GF-D8 (cell line): Measurements from ENCODE around the gene ANAPC2.

Source experiments
- DNase-seq: peaks from one replicate; lab custom pipeline; 2025; lab: John Stamatoyannopoulos, UW

ANAPC2 gene

GRCh38 chr9:137227054-137227852 lies 38.9 kb upstream of the ANAPC2 start, which contains the start of gene RNF224:
Gene RNF224, plus strand, starts transcription at chr9:137227502. Its CDS starts 834 bp downstream, at chr9:137228336.
- DNase-seq: no peak

- DNase-seq: no peak
Measured at GRCh38 chr9:137226338-137227053, 38.1 kb upstream of the ANAPC2 start.

- DNase-seq: no peak
Measured at GRCh38 chr9:137225699-137226331, 37.5 kb upstream of the ANAPC2 start.

GRCh38 chr9:137224830-137225694 lies 36.7 kb upstream of the ANAPC2 start, which contains the start of gene CYSRT1:
Gene CYSRT1, plus strand, starts transcription at chr9:137225174. Its CDS starts 448 bp downstream, at chr9:137225622.
- DNase-seq: peak; percentile 67

DNA sequence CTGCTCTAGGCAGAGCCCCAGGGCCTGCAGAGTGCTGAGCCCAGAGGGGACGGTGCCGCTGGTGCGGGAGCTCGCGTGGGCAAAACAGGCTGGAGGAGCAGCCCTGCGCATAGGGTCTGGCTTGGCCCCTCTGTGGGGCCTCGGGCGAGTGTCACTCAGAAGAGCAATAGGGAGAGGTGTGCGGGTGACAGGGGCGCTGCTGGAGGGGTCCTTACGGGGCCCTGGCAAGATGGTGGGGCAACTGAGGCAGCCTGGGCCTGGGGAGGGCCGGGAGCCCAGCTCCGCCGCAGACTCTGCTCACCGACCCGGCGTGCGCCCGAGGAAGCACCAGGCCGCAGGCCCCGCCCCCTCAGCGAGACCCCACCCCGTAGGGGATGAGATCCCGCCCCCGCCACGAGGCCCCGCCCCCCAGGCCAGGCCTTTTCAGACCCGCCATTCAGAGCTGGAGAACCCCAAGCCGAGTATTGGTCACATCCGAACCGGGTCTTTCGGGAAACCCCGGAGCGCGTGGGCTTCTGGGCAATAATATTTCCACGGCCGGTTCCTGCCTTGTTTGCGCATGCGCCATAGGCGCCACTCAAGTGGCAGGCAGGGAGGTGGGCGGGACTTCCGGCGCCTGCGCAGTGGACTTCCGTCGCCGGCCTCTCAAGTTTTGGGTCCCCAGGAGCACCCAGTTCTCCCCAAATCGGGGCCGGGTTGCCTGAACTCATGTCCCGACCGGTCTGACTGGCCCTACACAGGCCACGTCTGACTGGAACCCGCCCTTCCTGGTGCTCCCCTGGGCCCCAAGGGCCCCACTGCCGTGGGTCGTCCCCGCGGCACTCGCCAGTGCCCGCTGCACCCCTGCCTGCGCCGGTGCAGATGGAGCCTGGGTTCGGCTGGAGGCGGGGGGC lies 35.0 kb upstream of the ANAPC2 start:
- peak; percentile 96 for DNase-seq

DNA sequence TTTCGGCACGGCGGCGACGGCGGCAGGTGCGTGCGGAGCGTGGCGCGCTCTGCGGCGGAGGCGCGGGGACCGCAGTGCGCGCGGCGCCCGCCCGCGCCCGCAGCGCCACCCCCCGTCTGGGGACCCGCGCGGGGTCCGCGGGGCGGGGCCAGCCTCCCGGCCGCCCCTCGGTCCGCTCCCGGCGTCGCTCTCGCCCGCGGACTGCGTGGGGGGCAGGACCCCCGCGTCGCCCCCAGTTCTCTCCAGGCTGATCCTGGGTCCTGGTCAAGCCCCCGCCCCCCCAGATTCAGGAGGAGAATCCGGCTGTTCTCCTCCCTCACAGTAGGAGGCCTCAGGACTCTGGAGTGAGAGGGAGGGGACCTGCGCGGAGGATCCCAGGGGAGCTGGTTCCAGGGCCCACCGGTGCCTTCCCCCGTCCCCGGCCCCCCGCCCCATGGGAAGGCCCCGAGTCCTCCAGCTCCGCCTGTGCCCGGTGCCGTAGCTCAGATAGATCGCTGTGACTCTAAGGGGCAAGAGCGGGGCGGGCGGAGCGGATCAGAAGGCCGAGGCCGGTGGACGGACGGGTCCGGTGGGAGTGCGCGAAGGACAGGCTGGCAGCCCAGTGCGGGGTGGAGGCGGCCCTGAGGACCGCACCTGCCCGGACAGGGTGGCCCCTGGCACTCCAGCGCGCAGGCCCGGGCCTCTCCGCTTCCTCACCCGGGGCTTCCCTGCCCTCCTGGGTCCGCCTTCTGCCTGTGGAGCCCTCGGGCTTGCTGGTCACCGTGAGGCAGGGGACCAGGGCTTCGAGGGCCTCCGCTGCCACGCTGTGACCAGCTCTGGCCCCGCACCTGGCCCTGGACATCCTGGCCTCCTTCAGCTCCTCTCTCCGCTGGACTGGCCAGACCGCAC lies 34.1 kb upstream of the ANAPC2 start, which contains the start of gene RNF208:
RNF208 (minus strand) TSS at position 51 of the 888 bp plus-strand sequence. CDS start 1,028 bp downstream, outside the sequence.
- DNase-seq: no peak

DNA sequence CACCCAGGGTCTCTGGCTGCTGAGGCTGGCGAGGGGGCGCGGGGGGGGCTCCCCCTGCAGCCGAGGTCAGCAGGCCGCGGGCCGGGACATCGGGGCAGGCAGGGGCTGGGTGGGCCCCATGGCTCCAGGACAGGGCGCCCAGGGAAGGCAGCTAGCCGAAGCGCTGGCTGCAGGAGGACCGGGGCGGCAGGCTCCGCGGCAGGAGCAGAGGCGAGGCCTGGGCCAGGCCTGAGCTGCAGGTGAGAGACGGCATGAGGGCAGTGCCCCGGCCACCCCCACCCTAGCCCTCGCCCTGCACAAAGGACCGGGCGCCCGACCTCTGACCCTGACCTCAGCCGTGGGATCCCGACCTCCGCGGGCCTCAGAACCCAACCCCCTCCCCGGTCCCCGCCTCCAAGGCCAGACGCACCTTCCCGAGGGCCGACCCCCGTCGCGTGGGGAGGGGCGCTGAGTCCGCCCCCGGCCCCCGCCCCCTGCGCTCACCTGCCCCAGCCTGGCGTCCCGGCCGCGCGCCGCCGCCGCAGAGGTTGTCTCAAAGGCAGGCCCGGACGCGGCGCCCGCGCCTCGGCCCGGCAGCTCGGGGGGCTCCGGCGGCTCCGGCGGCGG lies 33.2 kb upstream of the ANAPC2 start:
- no peak for DNase-seq

DNA sequence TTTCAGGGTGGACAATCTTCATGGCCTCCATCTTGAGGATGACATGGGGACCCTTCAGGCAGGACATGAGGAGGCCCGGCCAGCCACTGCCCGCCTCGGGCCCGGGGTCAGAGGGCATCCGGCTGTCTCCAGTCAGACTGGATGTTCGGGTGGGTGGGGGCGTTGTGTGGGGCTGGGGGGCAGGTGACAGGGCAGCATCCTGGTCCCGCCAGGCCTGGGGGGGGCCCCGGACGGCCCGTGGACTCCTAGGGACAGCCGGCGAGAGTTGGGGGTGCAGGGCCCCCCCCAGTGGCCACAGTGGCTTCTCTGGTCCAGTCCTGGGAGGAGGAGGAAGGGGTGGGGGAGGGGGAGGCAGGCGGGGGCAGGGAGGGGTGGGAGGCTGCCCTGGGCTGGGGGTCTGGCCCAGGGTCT lies 32.7 kb upstream of the ANAPC2 start:
- DNase-seq: no peak

DNA sequence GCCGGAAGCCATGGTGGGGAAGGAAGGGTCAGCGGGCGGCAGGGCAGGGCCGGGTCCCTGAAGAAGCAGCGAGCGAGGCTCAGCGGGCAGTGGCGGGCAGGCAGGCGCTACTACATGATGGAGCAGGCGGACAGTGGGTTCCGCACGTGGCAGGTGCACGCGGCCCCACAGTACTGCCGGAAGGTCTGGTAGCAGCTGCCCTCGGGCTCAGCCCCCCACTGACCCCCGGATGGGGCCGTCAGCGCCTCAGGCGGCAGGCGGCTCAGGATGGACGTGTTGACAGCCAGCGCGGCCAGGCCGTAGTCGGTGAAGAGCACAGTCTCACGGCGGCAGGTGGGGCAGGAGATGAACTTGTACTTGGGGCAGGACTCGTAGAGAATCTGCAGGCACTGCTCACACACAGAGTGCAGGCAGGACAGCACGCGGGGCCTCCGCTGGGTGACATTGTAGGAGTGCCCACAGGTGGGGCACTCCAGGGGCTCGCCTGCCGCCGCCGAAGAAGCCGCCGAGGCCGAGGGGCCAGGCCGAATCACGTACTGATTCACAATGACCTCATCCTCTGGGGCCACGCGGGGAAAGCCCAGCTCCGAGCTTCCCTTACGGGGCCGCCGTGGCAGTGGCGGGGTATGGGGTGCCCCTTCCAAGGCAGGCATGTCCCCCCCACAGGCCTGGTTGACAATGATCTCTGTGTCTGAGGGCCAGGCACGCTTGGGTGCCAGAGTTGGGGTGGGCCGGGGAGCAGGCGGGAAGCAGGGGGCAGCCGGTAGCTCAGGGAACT lies 32.1 kb upstream of the ANAPC2 start:
- no peak for DNase-seq

- DNase-seq: no peak
Measured at GRCh38 chr9:137219757-137220316, 31.5 kb upstream of the ANAPC2 start.

DNA sequence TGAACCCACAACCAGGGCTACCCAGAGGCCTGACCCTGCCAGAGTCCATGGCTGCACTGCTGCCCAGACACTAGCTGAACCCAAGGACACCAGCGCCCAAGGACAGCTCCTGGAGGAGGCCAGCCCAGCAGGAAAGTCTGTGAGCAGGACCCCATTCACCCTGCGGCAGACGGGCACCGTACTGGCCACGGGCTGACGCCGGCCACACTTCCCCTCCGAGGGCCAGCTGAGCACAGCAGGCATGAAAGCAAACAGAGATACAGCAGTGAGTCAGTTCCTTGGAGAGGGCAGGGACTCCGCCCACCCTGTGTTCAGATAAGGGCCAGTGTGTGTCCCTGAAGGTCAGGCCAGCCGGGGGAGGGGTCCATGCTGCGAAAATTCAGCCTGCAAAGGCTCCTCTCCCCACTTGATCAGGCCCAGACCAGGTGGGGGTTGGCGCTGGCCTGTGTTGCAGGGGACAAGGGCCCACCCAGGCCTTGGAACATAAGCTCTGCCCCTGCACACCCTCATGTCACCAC lies 30.5 kb upstream of the ANAPC2 start:
- DNase-seq: no peak

DNA sequence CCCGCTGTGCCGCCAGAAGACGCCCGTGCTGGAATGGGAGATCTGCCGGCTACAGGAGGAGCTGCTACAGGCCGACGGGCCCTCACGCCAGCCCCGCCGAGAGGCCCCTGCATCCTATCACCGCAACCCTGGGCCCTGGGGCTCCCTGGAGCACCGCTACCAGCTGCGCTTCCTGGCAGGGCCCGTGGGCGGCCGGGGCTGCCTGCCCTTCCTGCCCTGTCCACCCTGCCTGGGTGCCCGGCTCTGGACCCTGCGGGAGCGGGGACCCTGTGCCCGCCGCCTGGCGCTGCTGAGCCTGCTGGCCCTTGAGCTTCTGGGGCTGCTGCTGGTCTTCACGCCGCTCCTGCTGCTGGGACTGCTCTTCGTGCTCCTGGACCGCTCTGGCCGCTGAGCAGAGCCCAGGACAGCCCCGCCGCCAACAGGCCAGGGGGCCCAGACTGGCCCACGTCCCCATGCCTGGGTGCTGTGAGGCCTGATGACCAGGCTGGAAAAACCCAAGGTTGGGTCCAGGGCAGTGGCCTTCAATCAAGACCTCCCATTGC lies 29.9 kb upstream of the ANAPC2 start:
- no peak for DNase-seq

DNA sequence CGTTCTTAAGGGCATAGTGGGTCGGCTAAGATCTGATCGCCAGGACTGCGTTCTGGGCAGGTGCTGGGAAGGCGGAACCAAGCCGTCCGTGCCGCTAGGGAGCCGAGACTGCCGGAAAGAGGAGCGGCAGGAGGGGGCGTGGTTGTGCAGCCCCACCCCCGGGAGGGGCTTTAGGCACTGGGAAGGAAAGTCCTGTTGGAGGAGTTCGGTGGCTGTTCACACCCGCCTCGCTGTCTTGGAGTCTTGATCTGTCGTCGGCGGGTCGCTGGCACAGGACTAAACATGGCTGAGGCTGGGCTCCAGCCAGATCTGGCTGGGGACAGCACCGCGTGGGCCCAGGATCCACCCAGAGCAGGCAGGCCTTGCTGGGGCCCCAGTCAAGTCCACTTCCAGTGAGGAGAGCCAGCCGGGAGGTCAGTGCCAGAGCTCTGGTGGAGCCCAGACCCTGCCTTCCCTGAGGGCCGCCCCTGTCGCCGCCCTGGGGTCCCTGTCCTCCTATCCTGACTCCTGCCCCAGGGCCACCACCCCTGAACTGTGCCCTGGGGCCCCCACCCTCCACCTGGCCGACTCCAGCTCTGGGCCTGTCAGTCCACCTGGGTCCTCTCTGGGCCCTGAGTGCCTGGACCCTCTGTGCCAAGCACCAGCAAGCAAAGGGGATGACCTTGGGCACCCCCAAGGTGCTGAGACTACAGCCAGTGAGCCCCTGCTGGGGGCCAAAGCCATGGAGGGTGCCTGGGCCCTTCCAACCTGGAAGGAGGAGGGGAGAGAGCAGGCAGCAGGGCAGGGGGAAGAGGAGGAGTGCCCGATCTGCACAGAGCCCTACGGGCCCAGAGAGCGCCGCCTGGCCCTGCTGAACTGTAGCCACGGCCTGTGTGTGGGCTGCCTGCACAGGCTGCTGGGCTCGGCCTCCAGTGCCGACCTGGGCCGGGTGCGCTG lies 29.2 kb upstream of the ANAPC2 start:
- DNase-seq: no peak

DNA sequence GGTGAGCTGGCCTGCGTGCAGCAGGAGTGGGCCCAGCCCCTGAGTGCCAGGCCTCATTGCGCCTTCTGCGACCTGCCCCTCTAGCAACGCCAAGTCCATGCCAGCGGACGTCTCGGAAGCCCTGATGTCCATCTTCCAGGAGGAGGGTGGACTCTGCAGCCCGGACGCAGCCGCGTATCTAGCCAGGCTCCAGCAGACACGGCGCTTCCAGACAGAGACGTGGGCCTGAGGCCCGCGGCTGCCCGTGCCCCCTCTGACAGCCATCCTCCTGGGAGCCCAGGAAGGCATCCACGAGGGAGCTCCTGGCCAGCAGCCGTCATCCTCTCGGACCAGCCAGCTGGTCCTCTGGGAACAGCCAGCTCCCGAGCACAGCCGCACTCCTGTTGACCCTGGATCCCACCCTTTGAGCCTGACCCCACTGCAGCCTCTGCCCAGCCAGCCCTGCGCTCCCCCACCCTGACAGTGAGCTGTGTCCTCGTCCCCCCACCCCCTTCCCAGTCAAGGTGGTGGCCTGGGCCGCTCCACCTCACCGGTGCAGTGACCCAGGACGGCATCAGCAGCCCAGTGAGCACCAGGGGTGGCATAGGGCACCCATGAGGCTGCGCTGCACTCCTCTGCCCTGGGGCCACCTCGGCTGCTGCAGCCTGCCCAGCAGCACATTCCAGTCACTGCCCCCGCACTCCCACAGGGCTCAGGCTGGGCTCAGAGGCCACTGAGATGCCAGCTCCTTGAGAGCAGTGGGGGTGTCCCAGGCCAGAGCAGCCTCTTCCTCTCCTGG lies 28.0 kb upstream of the ANAPC2 start:
- DNase-seq: no peak

DNA sequence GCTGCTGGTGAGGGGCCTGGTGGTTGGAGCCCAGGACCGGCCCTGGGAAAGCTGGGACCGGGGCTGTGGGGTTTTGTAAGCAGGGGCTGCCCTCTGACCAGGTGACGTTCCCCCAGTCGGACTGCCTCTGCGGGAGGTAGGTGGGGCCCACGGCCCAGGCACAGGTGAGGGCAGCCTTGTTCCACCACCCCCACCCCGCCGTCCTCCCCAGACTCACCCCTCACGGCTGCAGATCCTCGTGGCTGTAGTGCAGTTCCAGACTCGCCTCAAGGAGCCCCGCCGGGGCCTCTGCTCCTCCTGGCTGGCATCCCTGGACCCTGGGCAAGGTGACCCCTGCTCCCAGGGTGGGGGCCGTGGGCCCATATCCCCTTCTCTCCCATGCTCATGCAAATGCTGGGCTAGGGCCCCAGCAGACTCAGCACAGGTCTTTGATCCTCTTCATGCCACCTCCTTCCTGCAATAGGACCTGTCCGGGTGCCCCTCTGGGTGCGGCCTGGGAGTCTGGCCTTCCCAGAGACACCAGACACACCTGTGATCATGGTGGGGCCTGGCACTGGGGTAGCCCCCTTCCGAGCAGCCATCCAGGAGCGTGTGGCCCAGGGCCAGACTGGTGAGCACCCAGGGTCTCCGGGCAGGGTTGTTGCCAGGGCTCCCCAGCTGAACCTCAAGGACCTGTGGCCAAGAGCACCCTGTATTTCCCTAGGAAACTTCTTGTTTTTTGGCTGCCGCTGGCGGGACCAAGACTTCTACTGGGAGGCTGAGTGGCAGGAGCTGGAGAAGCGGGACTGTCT lies 27.0 kb upstream of the ANAPC2 start:
- DNase-seq: no peak
